Fibroblast of skin of left quadriceps (primary cell): ENCODE results near the gene RAP1GAP.

Source experiments
- DNase-seq, 2 experiments: peaks; one replicate each; pipeline ENCODE4 v3.0.0-alpha.2; 2013; ENCODE audit warnings: low read depth in 2 of 2

Gene RAP1GAP

DNA sequence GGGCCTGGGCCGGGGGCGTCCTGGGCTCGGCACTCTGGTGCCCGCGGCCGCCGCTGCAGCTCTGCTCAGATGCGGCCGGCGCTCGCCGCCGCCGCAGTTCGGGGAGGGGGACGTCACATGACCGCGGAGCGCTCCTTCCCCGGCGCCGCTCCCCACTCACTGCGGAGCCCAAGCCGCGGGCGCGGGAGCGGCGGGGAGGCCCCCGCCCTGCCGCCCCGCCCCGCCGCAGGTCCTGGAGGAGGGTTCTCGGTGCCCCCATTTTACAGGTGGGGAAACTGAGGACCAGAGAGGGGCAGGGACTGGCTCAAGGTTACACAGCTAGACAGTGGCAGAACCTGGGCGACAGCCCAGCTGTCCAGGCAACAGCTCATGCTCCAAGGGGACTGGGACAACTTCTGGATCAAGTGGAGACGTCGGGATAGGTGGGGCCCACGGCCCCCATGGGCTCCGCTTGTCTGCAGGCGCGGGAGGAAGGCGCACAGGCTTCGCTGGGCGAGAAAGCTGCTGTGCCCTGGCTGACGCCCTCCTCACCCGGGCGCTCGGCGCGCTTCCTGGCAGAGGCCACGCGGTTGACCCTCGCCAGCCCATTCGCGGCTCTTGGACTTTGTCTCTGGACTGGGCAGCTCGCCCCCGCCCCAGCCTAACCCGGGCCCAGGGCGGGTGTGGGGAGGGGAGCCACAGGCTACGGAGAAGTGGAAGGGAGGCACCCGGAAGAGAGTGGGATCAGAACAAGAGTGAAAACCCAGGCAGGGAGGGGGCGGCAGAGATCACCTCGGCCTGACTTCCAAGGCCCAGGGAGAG is at the start of gene RAP1GAP:
TSS of gene RAP1GAP (minus strand) at position 100 of the 801 bp plus-strand sequence. CDS start 49,325 bp downstream, outside the sequence.
- DNase-seq = no peak

- no peak for DNase-seq
These were observed 47.0 kb upstream of the RAP1GAP start for GRCh38 chr1:21716169-21716568.

- DNase-seq = no peak
These were observed 38.7 kb upstream of the RAP1GAP start for GRCh38 chr1:21707891-21708290.

DNA sequence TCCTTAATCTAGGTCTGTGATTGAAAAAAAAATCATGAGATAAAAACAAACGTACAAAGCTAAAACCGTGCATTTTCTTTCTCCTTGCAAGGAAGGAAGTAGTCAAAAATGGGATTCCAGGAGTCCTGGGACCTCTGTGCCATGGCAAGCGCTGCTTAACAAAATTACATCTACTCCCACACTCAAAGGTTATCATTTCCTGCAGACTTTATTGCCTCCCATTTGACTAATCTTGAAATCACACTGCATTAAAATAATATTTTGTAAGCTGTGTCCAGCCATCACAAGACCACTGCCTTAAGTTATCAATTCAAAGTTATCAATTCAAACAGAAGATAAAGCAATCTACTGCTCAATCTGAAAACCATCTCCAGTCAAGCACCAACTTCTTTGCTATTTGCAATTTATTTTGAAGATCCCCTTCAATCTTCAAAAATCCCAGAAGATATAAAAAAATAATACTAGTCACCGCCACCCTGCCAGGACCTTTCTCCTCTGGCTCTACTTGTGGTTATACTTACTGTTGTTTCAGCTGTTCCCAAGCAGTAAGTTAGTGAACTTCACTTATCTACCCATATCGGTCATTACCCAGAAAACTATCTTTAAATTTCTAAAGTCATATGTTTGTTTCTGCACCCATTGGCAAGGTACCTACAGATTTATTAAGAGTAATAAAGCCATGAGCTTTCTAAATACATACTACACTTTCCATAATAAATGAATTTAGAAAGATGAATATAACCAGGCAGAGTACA is 38.1 kb upstream of the RAP1GAP start:
- DNase-seq = no peak

GRCh38 chr1:21706151-21706835 is 37.1 kb upstream of the RAP1GAP start:
- DNase-seq = peak in 1 of 2 experiments; percentile 4

GRCh38 chr1:21705303-21705980 is 36.3 kb upstream of the RAP1GAP start:
- no peak for DNase-seq

GRCh38 chr1:21704145-21704544 is 35.0 kb upstream of the RAP1GAP start:
- no peak for DNase-seq

GRCh38 chr1:21703318-21703963 is 34.3 kb upstream of the RAP1GAP start:
- DNase-seq = peak; percentile 20 to 24

- no peak for DNase-seq
These were observed 33.6 kb upstream of the RAP1GAP start for GRCh38 chr1:21702780-21703179.

DNA sequence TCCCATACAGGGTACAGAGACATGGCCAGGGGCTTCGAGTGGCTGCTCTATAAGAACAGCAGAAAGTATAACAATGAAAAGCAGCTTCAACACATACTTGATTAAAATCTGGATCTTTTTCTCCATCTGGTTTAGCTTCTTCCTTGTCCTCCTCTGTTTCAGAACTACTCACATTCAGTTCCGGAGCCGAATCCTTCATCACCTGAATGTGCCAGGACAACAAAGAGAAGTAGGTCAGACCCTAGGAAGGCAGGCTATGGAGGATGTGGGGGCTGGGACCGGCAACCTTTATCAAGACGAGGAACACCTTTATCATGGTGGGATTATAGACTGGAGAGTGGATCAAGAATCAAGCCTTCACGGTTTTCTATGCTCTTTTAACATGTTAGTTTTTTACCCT is 32.2 kb upstream of the RAP1GAP start:
- no peak for DNase-seq

DNA sequence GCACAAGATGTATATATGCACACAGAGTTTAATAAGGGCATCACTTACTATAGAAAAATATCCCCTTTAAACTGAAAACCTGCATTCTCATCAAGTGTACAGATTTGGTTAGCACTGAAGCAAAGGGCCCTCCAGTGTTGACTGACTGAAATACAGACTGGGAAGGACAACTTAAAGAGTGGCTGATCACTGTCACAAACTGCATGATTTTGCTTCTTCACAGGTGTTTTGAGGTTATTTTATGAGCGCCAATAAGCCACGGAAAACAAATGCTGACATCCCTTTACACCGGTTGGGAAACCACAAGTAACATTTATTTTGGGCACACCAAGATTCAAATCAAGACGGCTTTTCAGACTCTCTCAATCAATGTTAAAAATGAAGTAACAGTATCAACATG is 30.9 kb upstream of the RAP1GAP start:
- no peak for DNase-seq

DNA sequence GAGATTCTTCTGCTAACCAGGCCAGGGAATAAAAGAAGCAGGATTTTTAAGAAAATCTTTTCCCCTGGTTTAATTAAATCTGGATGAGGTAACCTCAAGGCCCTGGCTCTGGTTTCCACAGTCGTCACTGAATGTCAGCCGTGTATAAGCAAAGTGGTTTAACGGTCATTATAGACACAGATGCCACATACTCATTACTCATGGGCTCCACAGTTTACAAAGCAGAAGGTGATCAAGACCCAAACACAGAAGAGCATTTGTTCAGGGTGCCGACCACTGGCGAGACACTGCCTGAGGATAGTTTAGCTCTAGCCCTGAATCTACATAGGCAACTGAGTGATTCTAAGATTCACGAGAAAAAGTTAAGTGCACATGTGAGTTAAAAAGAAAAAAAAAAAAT is 27.8 kb upstream of the RAP1GAP start:
- no peak for DNase-seq

GRCh38 chr1:21693732-21694131 is 24.6 kb upstream of the RAP1GAP start:
- peak; percentile 21 to 38 for DNase-seq

GRCh38 chr1:21691739-21692138 is 22.6 kb upstream of the RAP1GAP start:
- DNase-seq = no peak

DNA sequence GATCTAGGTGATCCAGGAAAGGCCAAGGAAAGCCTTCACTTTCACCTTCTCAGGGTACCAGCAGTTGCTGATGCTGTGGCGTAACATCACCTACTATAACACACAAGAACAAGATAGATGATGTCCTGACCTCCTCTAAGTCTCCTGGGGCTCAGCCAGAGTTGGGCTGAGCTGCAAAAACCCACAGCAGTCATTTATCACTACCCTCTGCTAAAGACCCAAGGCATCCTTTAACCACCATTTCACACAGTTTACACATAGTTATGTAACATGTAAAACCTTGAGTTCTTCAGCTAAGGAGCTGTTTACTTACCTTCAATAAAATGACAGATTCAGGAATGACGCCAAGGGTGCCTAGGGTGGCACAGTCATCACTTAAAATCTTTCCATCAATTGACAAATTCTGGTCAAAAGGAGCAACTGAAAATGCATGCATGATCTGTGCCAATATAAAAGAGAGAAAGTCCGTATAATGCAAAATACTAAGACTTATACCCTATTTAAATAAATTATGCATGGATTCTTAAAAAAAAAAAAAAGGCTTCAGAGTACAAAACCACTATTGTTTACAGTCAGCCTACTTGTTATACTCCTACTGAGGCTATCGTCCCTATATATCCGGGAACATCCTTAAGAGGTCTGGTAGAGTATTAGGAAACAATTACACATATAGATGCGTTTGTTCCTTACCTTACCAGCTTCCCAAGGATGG is 20.7 kb upstream of the RAP1GAP start:
- DNase-seq = no peak

- DNase-seq = no peak
These were observed 17.9 kb upstream of the RAP1GAP start for GRCh38 chr1:21687081-21687529.

- DNase-seq = no peak
These were observed 17.0 kb upstream of the RAP1GAP start for GRCh38 chr1:21685946-21686678.

DNA sequence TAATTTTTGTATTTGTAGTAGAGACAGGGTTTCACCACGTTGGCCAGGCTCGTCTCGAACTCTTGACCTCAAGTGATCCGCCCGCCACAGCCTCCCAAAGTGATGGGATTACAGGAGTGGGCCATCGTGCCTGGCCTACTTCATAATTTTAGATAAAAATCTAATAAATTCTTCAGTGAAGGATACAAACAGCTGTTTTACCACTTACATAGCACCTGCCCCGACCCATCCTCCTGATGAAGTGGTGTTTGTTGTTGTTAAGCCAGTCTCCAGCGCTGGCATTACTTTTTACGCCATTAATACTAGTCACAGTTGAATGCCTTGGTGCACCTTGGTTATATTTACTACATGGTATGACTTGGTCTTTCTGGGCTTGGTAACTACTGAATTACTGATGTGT is 12.3 kb upstream of the RAP1GAP start:
- no peak for DNase-seq

DNA sequence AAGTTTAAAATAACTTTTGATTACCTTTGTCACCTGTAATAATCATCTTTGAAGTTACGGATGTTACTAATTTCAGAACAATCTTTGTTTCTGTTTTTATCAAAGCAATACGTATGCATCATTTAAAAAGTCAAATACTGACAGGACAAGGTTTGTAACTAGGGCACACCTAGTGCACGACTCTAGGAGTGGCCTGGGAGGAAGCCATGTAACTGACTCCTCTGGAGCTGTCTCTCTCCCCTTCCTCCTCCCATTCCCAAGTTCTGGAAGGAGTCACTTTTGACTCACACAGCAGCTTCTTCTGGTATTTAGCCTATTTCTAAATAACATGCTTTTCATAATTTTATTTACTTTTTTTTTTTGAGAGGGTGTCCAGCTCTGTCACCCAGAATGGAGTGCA is 11.8 kb upstream of the RAP1GAP start:
- no peak for DNase-seq

- DNase-seq = no peak
These were observed 11.2 kb upstream of the RAP1GAP start for GRCh38 chr1:21680381-21680780.
